PC-3 (cell line): ENCODE results near the gene COL6A1. TPM values are rescaled to one million over a fixed set of nuclear protein-coding genes. Genes with fewer than 3 reads are reported as not detected.

ENCODE experiments used
- ATAC-seq: fragments of 200-7000 bp; cut with Tn5 transposase; 2 replicates; pipeline ENCODE4 v1.9.1; 2020; ENCODE audit warnings: mild to moderate bottlenecking, moderate library complexity
- BruUV-seq: library from RNA; stranded (reverse); fragments of 400-500 nt; replicated peaks from 2 replicates; lab custom pipeline; 2021; lab: Mats Ljungman, UMichigan
- CTCF ChIA-PET: fragments of 300-600 bp; sonication (Branson Sonifier 250); formaldehyde crosslinking; loops from one replicate; lab custom pipeline; 2022; ENCODE audit warnings: antibody characterized with exemption; lab: Charles Lee
- POLR2A ChIA-PET: fragments of 300-600 bp; sonication (Branson Sonifier 250); formaldehyde crosslinking; loops from one replicate; lab custom pipeline; 2022; ENCODE audit warnings: antibody characterized with exemption; ENCODE audit not compliant: unreplicated experiment; lab: Charles Lee
- DNase-seq: peaks from one replicate; pipeline ENCODE4 v3.0.0-alpha.2; 2015
- H2AFZ ChIP-seq: fragments of 300-600 bp; sonication (generic); 2 replicates; pipeline ENCODE4 v1.6.0; 2016; ENCODE audit warnings: antibody characterized with exemption, low read length
- H3F3A ChIP-seq: fragments of 300-600 bp; sonication (generic); one replicate; pipeline ENCODE4 v1.6.0; 2017; ENCODE audit warnings: antibody characterized with exemption, low read length, control low read depth, mild to moderate bottlenecking; ENCODE audit not compliant: unreplicated experiment
- H3K27ac ChIP-seq: fragments of 300-600 bp; sonication (generic); 2 replicates; pipeline ENCODE4 v1.5.1; 2016; ENCODE audit warnings: mild to moderate bottlenecking, low read length
- H3K27me3 ChIP-seq: fragments of 300-600 bp; sonication (generic); 2 replicates; pipeline ENCODE4 v1.6.1; 2016; ENCODE audit warnings: low read length, mixed read lengths
- H3K36me3 ChIP-seq: fragments of 300-600 bp; sonication (generic); 2 replicates; pipeline ENCODE4 v1.6.1; 2016; ENCODE audit warnings: low read depth, mixed run types, low read length, mixed read lengths
- H3K4me1 ChIP-seq: fragments of 300-600 bp; sonication (generic); 2 replicates; pipeline ENCODE4 v1.5.1; 2016; ENCODE audit warnings: low read length; ENCODE audit not compliant: insufficient read depth
- H3K4me2 ChIP-seq: fragments of 300-600 bp; sonication (generic); 2 replicates; pipeline ENCODE4 v1.6.0; 2016; ENCODE audit warnings: low read length
- H3K4me3 ChIP-seq: fragments of 300-600 bp; sonication (generic); 2 replicates; pipeline ENCODE4 v1.5.1; 2016; ENCODE audit warnings: mild to moderate bottlenecking, low read length, mixed read lengths
- H3K79me2 ChIP-seq: fragments of 300-600 bp; sonication (generic); 2 replicates; pipeline ENCODE4 v1.6.1; 2017; ENCODE audit warnings: low read length, mixed read lengths
- H3K9ac ChIP-seq: fragments of 300-600 bp; sonication (generic); 2 replicates; pipeline ENCODE4 v1.6.0; 2016; ENCODE audit warnings: mild to moderate bottlenecking, low read length
- H3K9me2 ChIP-seq: fragments of 300-600 bp; sonication (generic); replicated peaks from 2 replicates; pipeline ENCODE4 v1.6.1; 2016; ENCODE audit warnings: mixed run types, low read length, mixed read lengths
- H3K9me3 ChIP-seq: fragments of 300-600 bp; sonication (generic); 2 replicates; pipeline ENCODE4 v1.6.1; 2016; ENCODE audit warnings: low read length, mixed read lengths
- H4K20me1 ChIP-seq: fragments of 300-600 bp; sonication (generic); 2 replicates; pipeline ENCODE4 v1.6.1; 2016; ENCODE audit warnings: low read length, mixed read lengths
- CTCF ChIP-seq: fragments of 300-600 bp; sonication (generic); conservative IDR thresholded peaks from 2 replicates; pipeline ENCODE4 v1.5.1; 2017; ENCODE audit warnings: antibody characterized with exemption, low read depth, mild to moderate bottlenecking, low read length
- EZH2 ChIP-seq: fragments of 300-600 bp; sonication (generic); IDR thresholded peaks from one replicate; pipeline ENCODE4 v1.6.1; 2017; ENCODE audit warnings: antibody characterized with exemption, mild to moderate bottlenecking, low read length; ENCODE audit not compliant: unreplicated experiment
- EZH2phosphoT487 ChIP-seq: fragments of 300-600 bp; sonication (generic); IDR thresholded peaks from 2 replicates; pipeline ENCODE4 v1.6.1; 2018; ENCODE audit warnings: mild to moderate bottlenecking, antibody characterized with exemption, low read length, borderline replicate concordance
- intact Hi-C: fragments of 100-400 bp; cut with micrococcal nuclease; formaldehyde crosslinking; loops from 2 replicates; pipeline ENCODE4 v1.9.0; 2023
- total RNA-seq: library from RNA; depleted of rRNA; stranded (reverse); fragments of >200 nt; gene quantifications from 2 replicates; pipeline ENCODE4 v1.2.3, GENCODE V29; 2014

Gene COL6A1
- total RNA-seq, 1 experiment from 2014 or later: 487 TPM

DNA sequence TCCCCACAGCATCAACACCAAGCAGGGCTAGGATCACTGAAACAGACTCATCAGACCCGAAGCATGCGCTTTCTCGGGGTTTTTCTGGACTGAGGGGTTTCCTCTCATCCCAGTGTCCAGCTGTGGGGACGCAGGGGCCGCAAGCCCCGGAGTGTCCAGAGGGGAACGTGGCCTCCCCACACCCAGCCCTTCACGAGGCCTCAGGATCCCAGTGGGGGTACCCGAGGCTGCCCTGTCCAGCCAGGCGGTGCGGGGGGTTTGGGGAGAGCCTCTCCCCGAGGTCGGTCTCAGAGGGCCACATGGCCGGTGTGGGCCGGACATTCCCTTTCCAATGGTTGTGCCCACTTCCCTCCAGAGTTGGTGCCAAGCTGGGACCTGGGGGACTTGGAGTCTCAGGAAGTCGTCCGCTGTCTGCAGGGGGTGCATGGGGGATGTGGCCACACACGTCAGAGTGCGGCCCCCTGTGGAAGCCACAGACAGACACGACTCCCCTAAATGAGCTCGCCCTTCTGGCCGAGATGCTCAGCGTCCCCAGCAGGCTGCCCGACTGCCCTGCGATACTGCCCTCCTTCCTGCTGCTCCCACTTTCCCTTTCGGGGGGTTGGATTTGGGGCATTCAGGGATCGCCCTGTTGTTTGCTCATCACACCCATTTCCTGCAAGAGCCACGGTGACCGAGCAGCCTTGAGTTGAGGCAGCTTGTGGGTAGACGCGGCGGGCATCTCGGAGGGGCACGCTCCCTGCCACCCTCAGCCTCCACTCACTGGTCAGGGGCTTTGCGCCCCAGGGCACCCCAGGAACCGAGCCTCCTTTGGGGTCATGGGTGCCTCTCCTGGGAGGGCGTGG is 4.1 kb downstream of the COL6A1 start:
- ChIA-PET CTCF (no interaction called here), POLR2A (no interaction called here)
- DNase-seq (no peak), ATAC-seq (no peak)
- no peaks in the 10 kb centered on the region for H3F3A ChIP-seq
- H3K9me2 ChIP-seq: no peaks in the 10 kb centered on the region
- H3K4me2 ChIP-seq: no peak overlapping the region
- no peaks in the 10 kb centered on the region for H3K9me3 ChIP-seq
- H2AFZ ChIP-seq: no peak overlapping the region
- no peaks in the 10 kb centered on the region for H3K27me3 ChIP-seq
- H3K9ac ChIP-seq: no peak overlapping the region
- no TSS peak for BruUV-seq
- peaks cover 17% of the 10 kb centered on the region for H3K4me1 ChIP-seq
- intact Hi-C loops: no loop called here
- no peak overlapping the region for H3K4me3 ChIP-seq
- peaks cover 29% of the 10 kb centered on the region for H3K36me3 ChIP-seq
- peaks cover 54% of the 10 kb centered on the region for H3K79me2 ChIP-seq
- H3K27ac ChIP-seq: no peak overlapping the region
- TF ChIP-seq EZH2phosphoT487 (no peak), EZH2 (no peak), CTCF (no peak)
- H4K20me1 ChIP-seq: peaks cover 22% of the 10 kb centered on the region

GRCh38 chr21:45986316-45987051 is 4.9 kb downstream of the COL6A1 start:
- peaks cover 22% of the 10 kb centered on the region for H4K20me1 ChIP-seq
- no peaks in the 10 kb centered on the region for H3F3A ChIP-seq
- no TSS peak for BruUV-seq
- H3K36me3 ChIP-seq: peaks cover 33% of the 10 kb centered on the region
- H3K9ac ChIP-seq: no peak overlapping the region
- ChIA-PET CTCF (no interaction called here), POLR2A (no interaction called here)
- no peaks in the 10 kb centered on the region for H3K27me3 ChIP-seq
- H3K9me2 ChIP-seq: no peaks in the 10 kb centered on the region
- H3K4me3 ChIP-seq: no peak overlapping the region
- no peak for DNase-seq
- no peak overlapping the region for H3K27ac ChIP-seq
- peaks cover 13% of the 10 kb centered on the region for H3K4me1 ChIP-seq
- H3K79me2 ChIP-seq: peaks cover 50% of the 10 kb centered on the region
- TF ChIP-seq EZH2: no peak
- no peak for TF ChIP-seq EZH2phosphoT487
- TF ChIP-seq CTCF: no peak
- H2AFZ ChIP-seq: no peak overlapping the region
- intact Hi-C loops: no loop called here
- no peak overlapping the region for H3K4me2 ChIP-seq
- H3K9me3 ChIP-seq: no peaks in the 10 kb centered on the region
- ATAC-seq: no peak
